ENCODE data around the gene SPO11. TPM values are rescaled to one million over a fixed set of nuclear protein-coding genes. Genes with fewer than 3 reads are reported as not detected.

Gene SPO11
- total and polyA plus RNA-seq, 2 donors, result not detected

- DNase-seq (ENCODE audit: low read depth in 6 of 9, low spot score in 9 of 9), result no peak
- 65% methylated on average over 8 of the region's 8 CpGs for WGBS
- Histone ChIP-seq H3K4me1 (ENCODE audit: control insufficient read depth in 2 of 2, insufficient read depth in 2 of 2, low read length in 2 of 2) (no peaks in the 10 kb centered on the region), H3K27me3 (ENCODE audit: control insufficient read depth in 2 of 2, insufficient read depth in 1 of 2, low read length in 1 of 2) (peaks cover 2 to 43% of the 10 kb centered on the region in 2 donors), H3K9me3 (ENCODE audit: control insufficient read depth in 2 of 2, insufficient read depth in 1 of 2, low read length in 1 of 2) (no peaks in the 10 kb centered on the region), H3K4me3 (ENCODE audit: low read length in 2 of 2) (no peak overlapping the region), H3K36me3 (ENCODE audit: control insufficient read depth in 2 of 2, insufficient read depth in 2 of 2, low read length in 1 of 2) (no peaks in the 10 kb centered on the region), H3K27ac (ENCODE audit: low read depth in 1 of 2, low read length in 1 of 2) (no peak overlapping the region)
Observed at GRCh38 chr20:57289391-57290177, 40.0 kb upstream of the SPO11 start.

- H3K9me3 ChIP-seq (ENCODE audit: control insufficient read depth in 2 of 2, insufficient read depth in 1 of 2, low read length in 1 of 2), result no peaks in the 10 kb centered on the region
- DNase-seq (ENCODE audit: low read depth in 6 of 9, low spot score in 9 of 9), result no peak
- WGBS, result 83% methylated on average over 5 of the region's 5 CpGs
- H3K27me3 ChIP-seq (ENCODE audit: control insufficient read depth in 2 of 2, insufficient read depth in 1 of 2, low read length in 1 of 2), result peaks cover 2 to 43% of the 10 kb centered on the region in 2 donors
- H3K4me1 ChIP-seq (ENCODE audit: control insufficient read depth in 2 of 2, insufficient read depth in 2 of 2, low read length in 2 of 2), result no peaks in the 10 kb centered on the region
- H3K4me3 ChIP-seq (ENCODE audit: low read length in 2 of 2), result no peak overlapping the region
- H3K36me3 ChIP-seq (ENCODE audit: control insufficient read depth in 2 of 2, insufficient read depth in 2 of 2, low read length in 1 of 2), result no peaks in the 10 kb centered on the region
- H3K27ac ChIP-seq (ENCODE audit: low read depth in 1 of 2, low read length in 1 of 2), result no peak overlapping the region
Observed at GRCh38 chr20:57290178-57290484, 39.5 kb upstream of the SPO11 start.

DNA sequence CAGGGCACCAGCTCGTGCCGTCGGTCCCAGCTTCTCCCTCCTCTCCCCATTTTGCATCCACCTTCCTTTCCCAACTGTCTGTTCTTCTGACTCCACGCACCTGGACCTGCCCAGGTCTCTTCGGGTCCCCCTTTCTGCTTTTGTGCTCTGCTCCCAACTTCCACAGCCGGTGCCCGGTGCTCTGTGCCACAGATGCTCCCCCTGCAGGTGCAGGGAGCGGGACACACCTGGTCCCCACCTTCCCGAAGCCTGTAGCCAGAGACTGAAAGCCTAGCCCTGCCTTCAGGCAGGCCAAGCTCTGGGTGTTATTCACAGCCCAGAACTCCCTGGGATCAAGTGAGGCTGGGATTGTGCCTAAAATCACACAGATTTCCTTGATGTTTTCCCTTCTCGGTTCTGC, 38.6 kb upstream of the SPO11 start:
- WGBS, result 63% methylated on average over 10 of the region's 10 CpGs
- DNase-seq (ENCODE audit: low read depth in 6 of 9, low spot score in 9 of 9), result no peak
- H3K27me3 ChIP-seq (ENCODE audit: control insufficient read depth in 2 of 2, insufficient read depth in 1 of 2, low read length in 1 of 2), result peaks cover 2 to 41% of the 10 kb centered on the region in 2 donors

DNA sequence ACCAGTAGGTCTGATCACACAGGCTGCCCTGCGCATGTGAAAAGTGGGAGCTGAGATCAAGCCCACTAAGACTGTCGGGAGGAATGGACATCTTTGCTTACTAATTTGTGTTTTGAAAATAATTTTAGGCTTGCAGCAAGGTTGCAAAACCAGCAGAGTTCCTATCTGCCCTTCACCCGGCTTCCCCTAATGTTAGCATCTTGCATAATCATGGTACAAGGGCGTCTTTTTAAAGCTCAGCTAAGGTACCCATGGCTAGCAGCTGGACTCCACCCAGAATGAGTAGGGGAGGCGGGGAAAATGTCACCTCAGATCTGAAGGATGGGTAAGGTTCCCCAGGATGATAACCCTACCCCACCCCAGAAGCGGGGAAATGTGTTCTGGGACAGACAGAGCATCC, 37.9 kb upstream of the SPO11 start:
- Histone ChIP-seq H3K36me3 (ENCODE audit: control insufficient read depth in 2 of 2, insufficient read depth in 2 of 2, low read length in 1 of 2) (no peaks in the 10 kb centered on the region), H3K27ac (ENCODE audit: low read depth in 1 of 2, low read length in 1 of 2) (no peak overlapping the region), H3K4me3 (ENCODE audit: low read length in 2 of 2) (no peak overlapping the region), H3K9me3 (ENCODE audit: control insufficient read depth in 2 of 2, insufficient read depth in 1 of 2, low read length in 1 of 2) (no peaks in the 10 kb centered on the region), H3K4me1 (ENCODE audit: control insufficient read depth in 2 of 2, insufficient read depth in 2 of 2, low read length in 2 of 2) (no peaks in the 10 kb centered on the region), H3K27me3 (ENCODE audit: control insufficient read depth in 2 of 2, insufficient read depth in 1 of 2, low read length in 1 of 2) (peaks cover 2 to 37% of the 10 kb centered on the region in 2 donors)
- 93% methylated on average over 6 of the region's 6 CpGs for WGBS
- no peak for DNase-seq (ENCODE audit: low read depth in 6 of 9, low spot score in 9 of 9)

More for the DNA sequence above, 38.6 kb upstream of the SPO11 start:
- Histone ChIP-seq H3K4me1 (ENCODE audit: control insufficient read depth in 2 of 2, insufficient read depth in 2 of 2, low read length in 2 of 2) (no peaks in the 10 kb centered on the region), H3K4me3 (ENCODE audit: low read length in 2 of 2) (no peak overlapping the region), H3K36me3 (ENCODE audit: control insufficient read depth in 2 of 2, insufficient read depth in 2 of 2, low read length in 1 of 2) (no peaks in the 10 kb centered on the region), H3K9me3 (ENCODE audit: control insufficient read depth in 2 of 2, insufficient read depth in 1 of 2, low read length in 1 of 2) (no peaks in the 10 kb centered on the region), H3K27ac (ENCODE audit: low read depth in 1 of 2, low read length in 1 of 2) (no peak overlapping the region)

DNA sequence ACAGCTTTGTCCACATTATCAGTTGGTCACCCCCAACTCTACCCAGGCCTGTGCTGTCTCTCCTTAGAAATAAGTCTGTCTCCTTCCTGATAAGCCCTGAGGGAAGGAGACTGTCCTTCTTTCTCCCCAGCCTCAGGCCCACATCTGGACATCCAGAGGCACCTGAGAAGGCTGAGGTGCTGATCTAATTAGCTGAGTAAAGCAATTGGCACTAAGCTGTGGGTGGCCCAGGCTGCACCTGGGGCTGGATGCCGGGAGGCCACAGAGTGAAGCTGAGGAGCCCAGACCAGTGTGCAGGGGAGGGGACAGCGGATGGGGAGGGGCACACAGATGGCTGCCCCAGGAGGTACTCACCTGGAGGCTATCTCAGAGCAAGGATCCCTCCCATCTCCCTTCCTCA, 37.0 kb upstream of the SPO11 start:
- H3K9me3 ChIP-seq (ENCODE audit: control insufficient read depth in 2 of 2, insufficient read depth in 1 of 2, low read length in 1 of 2), result no peaks in the 10 kb centered on the region
- H3K36me3 ChIP-seq (ENCODE audit: control insufficient read depth in 2 of 2, insufficient read depth in 2 of 2, low read length in 1 of 2), result no peaks in the 10 kb centered on the region
- H3K4me1 ChIP-seq (ENCODE audit: control insufficient read depth in 2 of 2, insufficient read depth in 2 of 2, low read length in 2 of 2), result no peaks in the 10 kb centered on the region
- H3K27ac ChIP-seq (ENCODE audit: low read depth in 1 of 2, low read length in 1 of 2), result no peak overlapping the region
- 76% methylated on average over 2 of the region's 2 CpGs for WGBS
- H3K27me3 ChIP-seq (ENCODE audit: control insufficient read depth in 2 of 2, insufficient read depth in 1 of 2, low read length in 1 of 2), result peaks cover under 1 to 29% of the 10 kb centered on the region in 2 donors
- no peak for DNase-seq (ENCODE audit: low read depth in 6 of 9, low spot score in 9 of 9)
- H3K4me3 ChIP-seq (ENCODE audit: low read length in 2 of 2), result no peak overlapping the region

- Histone ChIP-seq H3K27ac (ENCODE audit: low read depth in 1 of 2, low read length in 1 of 2) (no peak overlapping the region), H3K4me3 (ENCODE audit: low read length in 2 of 2) (no peak overlapping the region), H3K9me3 (ENCODE audit: control insufficient read depth in 2 of 2, insufficient read depth in 1 of 2, low read length in 1 of 2) (no peaks in the 10 kb centered on the region), H3K4me1 (ENCODE audit: control insufficient read depth in 2 of 2, insufficient read depth in 2 of 2, low read length in 2 of 2) (no peaks in the 10 kb centered on the region), H3K36me3 (ENCODE audit: control insufficient read depth in 2 of 2, insufficient read depth in 2 of 2, low read length in 1 of 2) (no peaks in the 10 kb centered on the region), H3K27me3 (ENCODE audit: control insufficient read depth in 2 of 2, insufficient read depth in 1 of 2, low read length in 1 of 2) (peaks cover 0 to 20% of the 10 kb centered on the region in 2 donors)
- no peak for DNase-seq (ENCODE audit: low read depth in 6 of 9, low spot score in 9 of 9)
- 88% methylated on average over 7 of the region's 7 CpGs for WGBS
Observed at GRCh38 chr20:57293995-57294394, 35.6 kb upstream of the SPO11 start.

GRCh38 chr20:57294550-57294949, 35.1 kb upstream of the SPO11 start:
- Histone ChIP-seq H3K9me3 (ENCODE audit: control insufficient read depth in 2 of 2, insufficient read depth in 1 of 2, low read length in 1 of 2) (no peaks in the 10 kb centered on the region), H3K4me1 (ENCODE audit: control insufficient read depth in 2 of 2, insufficient read depth in 2 of 2, low read length in 2 of 2) (no peaks in the 10 kb centered on the region), H3K27me3 (ENCODE audit: control insufficient read depth in 2 of 2, insufficient read depth in 1 of 2, low read length in 1 of 2) (peaks cover 0 to 16% of the 10 kb centered on the region in 2 donors), H3K4me3 (ENCODE audit: low read length in 2 of 2) (no peak overlapping the region), H3K27ac (ENCODE audit: low read depth in 1 of 2, low read length in 1 of 2) (no peak overlapping the region), H3K36me3 (ENCODE audit: control insufficient read depth in 2 of 2, insufficient read depth in 2 of 2, low read length in 1 of 2) (no peaks in the 10 kb centered on the region)
- DNase-seq (ENCODE audit: low read depth in 6 of 9, low spot score in 9 of 9), result no peak
- 75% methylated on average over 3 of the region's 3 CpGs for WGBS

DNA sequence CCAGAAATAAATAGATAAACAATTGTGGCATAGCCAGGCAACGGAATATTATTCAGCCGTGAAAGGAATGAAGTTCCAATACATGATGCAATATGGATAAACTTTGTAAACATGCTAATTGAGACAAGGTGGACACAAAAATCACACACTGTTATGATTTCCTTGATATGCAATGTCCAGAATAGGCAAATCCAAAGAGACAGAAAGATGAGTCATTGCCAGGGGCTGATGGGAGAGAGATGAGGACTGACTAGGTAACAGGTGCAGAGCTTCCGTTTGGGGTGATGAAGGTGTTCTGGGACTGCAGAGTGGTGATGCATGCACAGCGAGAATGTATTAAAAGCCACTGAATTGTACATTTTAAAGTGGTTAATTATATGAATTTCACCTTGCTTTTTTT, 31.1 kb upstream of the SPO11 start:
- H3K4me1 ChIP-seq (ENCODE audit: control insufficient read depth in 2 of 2, insufficient read depth in 2 of 2, low read length in 2 of 2), result no peaks in the 10 kb centered on the region
- DNase-seq (ENCODE audit: low read depth in 6 of 9, low spot score in 9 of 9), result no peak
- peaks cover 0 to 2% of the 10 kb centered on the region in 2 donors for H3K27me3 ChIP-seq (ENCODE audit: control insufficient read depth in 2 of 2, insufficient read depth in 1 of 2, low read length in 1 of 2)
- H3K4me3 ChIP-seq (ENCODE audit: low read length in 2 of 2), result no peak overlapping the region
- H3K9me3 ChIP-seq (ENCODE audit: control insufficient read depth in 2 of 2, insufficient read depth in 1 of 2, low read length in 1 of 2), result no peaks in the 10 kb centered on the region
- H3K27ac ChIP-seq (ENCODE audit: low read depth in 1 of 2, low read length in 1 of 2), result no peak overlapping the region
- H3K36me3 ChIP-seq (ENCODE audit: control insufficient read depth in 2 of 2, insufficient read depth in 2 of 2, low read length in 1 of 2), result no peaks in the 10 kb centered on the region
- 95% methylated on average over 4 of the region's 4 CpGs for WGBS

DNA sequence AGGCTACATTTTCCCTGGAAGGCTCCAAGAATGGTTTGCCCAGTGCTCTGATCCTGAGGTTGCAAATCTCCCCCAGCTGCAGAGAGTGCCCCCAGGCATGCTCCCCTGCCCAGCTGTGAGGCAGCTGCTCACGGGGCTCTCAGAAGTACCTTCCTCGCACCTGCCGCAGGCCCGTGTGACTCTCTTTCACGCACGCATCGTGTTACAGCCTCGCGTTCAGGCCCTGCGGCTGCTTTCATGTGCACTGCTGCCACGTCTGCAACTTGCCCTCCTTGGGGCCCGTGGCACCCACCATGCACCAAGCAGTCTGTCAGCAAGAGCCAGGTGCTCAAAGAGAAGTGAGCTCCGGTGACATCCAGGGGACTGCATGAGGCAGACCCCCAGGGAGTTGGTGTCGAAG, 28.6 kb upstream of the SPO11 start:
- 71% methylated on average over 14 of the region's 14 CpGs for WGBS
- Histone ChIP-seq H3K36me3 (ENCODE audit: control insufficient read depth in 2 of 2, insufficient read depth in 2 of 2, low read length in 1 of 2) (no peaks in the 10 kb centered on the region), H3K27me3 (ENCODE audit: control insufficient read depth in 2 of 2, insufficient read depth in 1 of 2, low read length in 1 of 2) (no peaks in the 10 kb centered on the region), H3K4me3 (ENCODE audit: low read length in 2 of 2) (no peak overlapping the region), H3K9me3 (ENCODE audit: control insufficient read depth in 2 of 2, insufficient read depth in 1 of 2, low read length in 1 of 2) (no peaks in the 10 kb centered on the region), H3K4me1 (ENCODE audit: control insufficient read depth in 2 of 2, insufficient read depth in 2 of 2, low read length in 2 of 2) (no peaks in the 10 kb centered on the region), H3K27ac (ENCODE audit: low read depth in 1 of 2, low read length in 1 of 2) (no peak overlapping the region)
- DNase-seq (ENCODE audit: low read depth in 6 of 9, low spot score in 9 of 9), result peak in 4 of 9 donors; percentile 8 to 45 (median 36)
